HepG2 (cell line): Measurements from ENCODE around the gene HRNR.

Source experiments
- CREB1 ChIP-seq, 2 experiments: fragments of 450-650 bp in 1 of 2; IDR thresholded peaks; 2 replicates each; pipeline ENCODE4 v1.6.1; 2016 to 2017; ENCODE audit warnings: control low read depth in 1 of 2, mild to moderate bottlenecking in 1 of 2, missing compliant biosample characterization in 1 of 2, missing genetic modification characterization in 1 of 2
- CTCF ChIP-seq: sonication (generic); formaldehyde crosslinking; IDR thresholded peaks from 2 replicates; pipeline ENCODE4 v1.5.0; 2020; ENCODE audit warnings: mild to moderate bottlenecking, missing genetic modification reagents, moderate library complexity
- NFIC ChIP-seq: IDR thresholded peaks from 2 replicates; pipeline ENCODE4 v1.6.1; 2012; ENCODE audit warnings: mild to moderate bottlenecking, low read length, inconsistent platforms
- NONO ChIP-seq, 2 experiments: fragments of 450-650 bp in 1 of 2; sonication (generic) in 1 of 2; formaldehyde crosslinking in 1 of 2; IDR thresholded peaks in 1 of 2; conservative IDR thresholded peaks in 1 of 2; 2 replicates each; pipeline versions ENCODE4 v1.6.1 to v1.8.0; 2017 to 2022; ENCODE audit warnings: mild to moderate bottlenecking in 1 of 2, missing genetic modification reagents in 1 of 2, moderate library complexity in 1 of 2
- NR2F1 ChIP-seq, 2 experiments: fragments of 450-650 bp in 1 of 2; formaldehyde crosslinking in 1 of 2; IDR thresholded peaks; 2 replicates each; pipeline versions ENCODE4 v1.5.0 to v1.6.1; 2016 to 2020; ENCODE audit warnings: mild to moderate bottlenecking in 1 of 2, missing compliant biosample characterization in 1 of 2, missing genetic modification reagents in 1 of 2, moderate library complexity in 1 of 2
- RAD21 ChIP-seq: fragments of 450-650 bp; formaldehyde crosslinking; IDR thresholded peaks from 2 replicates; pipeline ENCODE4 v1.5.0; 2020; ENCODE audit warnings: mild to moderate bottlenecking
- SMC3 ChIP-seq: IDR thresholded peaks from 2 replicates; pipeline ENCODE4 v1.6.1; 2011; ENCODE audit warnings: low read length, improper control_type of control experiment
- YY1 ChIP-seq: IDR thresholded peaks from 2 replicates; pipeline ENCODE4 v1.6.1; 2011; ENCODE audit warnings: low read length, low read depth, moderate library complexity, mild to moderate bottlenecking; ENCODE audit not compliant: insufficient read depth, insufficient replicate concordance
- TF ChIP-seq, protein P1 (sequence below): sonication (generic); formaldehyde crosslinking; IDR thresholded peaks from 2 replicates; pipeline ENCODE4 v1.4.0; 2020; ENCODE audit warnings: missing genetic modification reagents
- TF ChIP-seq, protein P2 (sequence below): sonication (generic); formaldehyde crosslinking; IDR thresholded peaks from 2 replicates; pipeline ENCODE4 v1.8.0; 2022; ENCODE audit warnings: mild to moderate bottlenecking, missing genetic modification reagents, borderline replicate concordance

GRCh38 chr1:152197361-152197941, 26.5 kb downstream of the HRNR start:
- no peak for TF ChIP-seq SMC3
- TF ChIP-seq NONO (IDR thresholded peaks at IDR 0.05) = no peak
- TF ChIP-seq NONO (CRISPR knock-in tag; conservative IDR thresholded peaks at IDR 0.05) = no peak
- TF ChIP-seq RAD21 = no peak
- no peak for TF ChIP-seq NFIC
- TF ChIP-seq, protein P1, sequence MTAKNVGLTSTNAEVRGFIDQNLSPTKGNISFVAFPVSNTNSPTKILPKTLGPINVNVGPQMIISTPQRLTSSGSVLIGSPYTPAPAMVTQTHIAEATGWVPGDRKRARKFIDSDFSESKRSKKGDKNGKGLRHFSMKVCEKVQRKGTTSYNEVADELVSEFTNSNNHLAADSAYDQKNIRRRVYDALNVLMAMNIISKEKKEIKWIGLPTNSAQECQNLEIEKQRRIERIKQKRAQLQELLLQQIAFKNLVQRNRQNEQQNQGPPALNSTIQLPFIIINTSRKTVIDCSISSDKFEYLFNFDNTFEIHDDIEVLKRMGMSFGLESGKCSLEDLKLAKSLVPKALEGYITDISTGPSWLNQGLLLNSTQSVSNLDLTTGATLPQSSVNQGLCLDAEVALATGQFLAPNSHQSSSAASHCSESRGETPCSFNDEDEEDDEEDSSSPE = no peak
- no peak for TF ChIP-seq CTCF (CRISPR knock-in tag)
- TF ChIP-seq, protein P2, sequence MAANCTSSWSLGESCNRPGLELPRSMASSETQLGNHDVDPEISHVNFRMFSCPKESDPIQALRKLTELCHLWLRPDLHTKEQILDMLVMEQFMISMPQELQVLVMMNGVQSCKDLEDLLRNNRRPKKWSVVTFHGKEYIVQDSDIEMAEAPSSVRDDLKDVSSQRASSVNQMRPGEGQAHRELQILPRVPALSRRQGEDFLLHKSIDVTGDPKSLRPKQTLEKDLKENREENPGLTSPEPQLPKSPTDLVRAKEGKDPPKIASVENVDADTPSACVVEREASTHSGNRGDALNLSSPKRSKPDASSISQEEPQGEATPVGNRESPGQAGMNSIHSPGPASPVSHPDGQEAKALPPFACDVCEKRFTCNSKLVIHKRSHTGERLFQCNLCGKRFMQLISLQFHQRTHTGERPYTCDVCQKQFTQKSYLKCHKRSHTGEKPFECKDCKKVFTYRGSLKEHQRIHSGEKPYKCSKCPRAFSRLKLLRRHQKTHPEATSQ (CRISPR knock-in tag) = no peak
- no peak for TF ChIP-seq NR2F1 (CRISPR knock-in tag; IDR thresholded peaks at IDR 0.05)
- no peak for TF ChIP-seq YY1
- no peak for TF ChIP-seq CREB1 (IDR thresholded peaks at IDR 0.05)
- TF ChIP-seq CREB1 (CRISPR knock-in tag; IDR thresholded peaks at IDR 0.05) = no peak
